ENCODE results near the gene EEFSEC. TPM values are rescaled to one million over a fixed set of nuclear protein-coding genes. Genes with fewer than 3 reads are reported as not detected.
A peak's percentile ranks its signal among the peaks of the same experiment; 100 is the strongest.

The EEFSEC gene
- total and polyA plus RNA-seq, 2 experiments from 2014 or later, result 4.9 to 18.7 TPM

DNA sequence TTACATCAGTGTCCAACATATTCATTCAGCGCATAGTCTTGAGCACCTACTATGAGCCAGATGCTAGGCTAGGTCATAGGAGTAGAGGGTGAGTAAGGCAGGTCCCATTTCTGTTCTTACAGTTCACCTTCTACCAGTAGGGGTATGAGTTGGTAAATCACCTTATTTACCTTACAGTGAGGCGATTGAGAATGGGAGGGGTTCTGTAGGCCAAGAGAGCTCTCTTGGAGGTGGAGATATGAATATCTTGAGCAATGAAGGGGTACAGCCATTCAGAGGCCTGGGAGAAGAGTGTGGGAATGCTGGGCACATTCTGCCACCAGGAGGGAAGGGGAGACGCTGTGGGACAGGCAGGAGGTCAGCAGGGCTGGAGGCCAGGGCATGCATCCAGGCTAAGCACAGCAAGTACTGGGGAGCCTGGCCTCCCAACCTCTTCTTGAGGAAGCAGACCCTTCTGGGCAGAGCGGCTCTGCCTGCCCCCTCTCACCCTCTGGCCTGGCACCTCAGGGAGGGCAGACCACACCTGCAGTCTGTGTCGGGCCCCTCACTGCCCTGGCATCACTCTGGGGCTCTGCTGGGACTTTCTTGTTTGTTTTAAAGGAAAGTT is 123.4 kb downstream of the EEFSEC start:
- 92 to 98% methylated on average over 5 of the region's 5 CpGs for WGBS, 2 experiments (ENCODE audit: low coverage in 1 of 2, low lambda C conversion rate in 2 of 2, missing lambda C conversion rate in 2 of 2)
- TF ChIP-seq EZH2phosphoT487 (IDR thresholded peaks at IDR 0.05; ENCODE audit: insufficient read depth, low read depth) (no peak), EZH2 (IDR thresholded peaks at IDR 0.05; ENCODE audit: insufficient read depth, poor library complexity, severe bottlenecking) (no peak)
- Histone ChIP-seq H3K9ac (no peak overlapping the region), H2AFZ (no peak overlapping the region), H3K4me1 (ENCODE audit: insufficient read depth) (peaks cover 20% of the 10 kb centered on the region), H3K9me3 (ENCODE audit: low read depth) (no peaks in the 10 kb centered on the region), H3K9me2 (ENCODE audit: insufficient read depth) (no peaks in the 10 kb centered on the region), H3K79me2 (ENCODE audit: insufficient read depth) (no peaks in the 10 kb centered on the region), H3F3A (ENCODE audit: insufficient read depth) (0 out of 2 replicates have a peak, but pooled peaks cover 7% of the 10 kb centered on the region), H3K36me3 (ENCODE audit: low read depth) (no peaks in the 10 kb centered on the region), H3K4me3 (no peak overlapping the region), H4K20me1 (ENCODE audit: insufficient read depth) (no peaks in the 10 kb centered on the region), H3K27me3 (replicated peaks; ENCODE audit: insufficient read depth) (no peaks in the 10 kb centered on the region), H3K27ac (no peak overlapping the region), H3K4me2 (ENCODE audit: unreplicated experiment) (no peak overlapping the region)
- in situ Hi-C loops (cut with MboI), result no loop called here
- DNase-seq, result no peak

DNA sequence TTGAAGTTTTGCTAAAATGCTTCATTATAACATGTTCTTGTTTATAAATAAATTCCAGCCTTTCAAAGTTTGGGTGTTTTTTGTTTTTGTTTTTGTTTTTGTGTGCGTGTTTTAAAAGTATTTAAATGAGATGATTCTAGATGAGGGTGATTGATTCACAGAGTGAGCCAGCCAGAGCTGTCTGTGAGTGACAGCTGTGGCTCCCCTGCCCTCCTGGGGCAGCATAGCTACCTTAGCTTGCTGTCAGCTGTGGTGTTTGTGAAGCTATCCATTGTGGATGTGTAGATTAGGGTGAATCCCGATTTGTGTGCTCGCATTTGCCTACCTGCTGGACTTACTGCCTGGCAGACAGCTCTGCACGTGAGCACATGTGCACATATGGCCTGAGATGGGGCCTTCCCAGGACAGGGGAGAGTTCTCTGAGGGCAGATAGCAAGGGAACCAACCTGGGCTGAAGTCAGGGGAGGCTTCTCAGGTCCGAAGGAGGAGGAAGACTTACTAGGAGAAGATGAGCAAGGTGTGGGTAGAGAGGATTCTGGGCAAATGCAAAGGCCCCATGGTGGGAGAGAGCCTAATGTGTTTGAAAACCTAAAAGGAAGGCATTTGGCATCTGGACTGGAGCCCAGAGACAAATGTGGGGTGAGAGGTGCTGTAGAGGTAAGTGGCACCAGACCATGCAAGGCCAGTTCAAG is 124.2 kb downstream of the EEFSEC start:
- TF ChIP-seq EZH2phosphoT487 (IDR thresholded peaks at IDR 0.05; ENCODE audit: insufficient read depth, low read depth), result no peak
- TF ChIP-seq EZH2 (IDR thresholded peaks at IDR 0.05; ENCODE audit: insufficient read depth, poor library complexity, severe bottlenecking), result no peak
- Histone ChIP-seq H3K4me3 (no peak overlapping the region), H3K4me2 (ENCODE audit: unreplicated experiment) (no peak overlapping the region), H3K9me2 (ENCODE audit: insufficient read depth) (no peaks in the 10 kb centered on the region), H3K4me1 (ENCODE audit: insufficient read depth) (peaks cover 25% of the 10 kb centered on the region), H3K9ac (no peak overlapping the region), H3K79me2 (ENCODE audit: insufficient read depth) (no peaks in the 10 kb centered on the region), H3K9me3 (ENCODE audit: low read depth) (no peaks in the 10 kb centered on the region), H2AFZ (no peak overlapping the region), H3K27ac (no peak overlapping the region), H3F3A (ENCODE audit: insufficient read depth) (0 out of 2 replicates have a peak, but pooled peaks cover 7% of the 10 kb centered on the region), H3K36me3 (ENCODE audit: low read depth) (no peaks in the 10 kb centered on the region), H3K27me3 (replicated peaks; ENCODE audit: insufficient read depth) (no peaks in the 10 kb centered on the region), H4K20me1 (ENCODE audit: insufficient read depth) (no peaks in the 10 kb centered on the region)
- DNase-seq, result no peak
- 100% methylated on average over 5 of the region's 5 CpGs for WGBS, 2 experiments (ENCODE audit: low coverage in 1 of 2, low lambda C conversion rate in 2 of 2, missing lambda C conversion rate in 2 of 2)
- in situ Hi-C loops (cut with MboI), result no loop called here

DNA sequence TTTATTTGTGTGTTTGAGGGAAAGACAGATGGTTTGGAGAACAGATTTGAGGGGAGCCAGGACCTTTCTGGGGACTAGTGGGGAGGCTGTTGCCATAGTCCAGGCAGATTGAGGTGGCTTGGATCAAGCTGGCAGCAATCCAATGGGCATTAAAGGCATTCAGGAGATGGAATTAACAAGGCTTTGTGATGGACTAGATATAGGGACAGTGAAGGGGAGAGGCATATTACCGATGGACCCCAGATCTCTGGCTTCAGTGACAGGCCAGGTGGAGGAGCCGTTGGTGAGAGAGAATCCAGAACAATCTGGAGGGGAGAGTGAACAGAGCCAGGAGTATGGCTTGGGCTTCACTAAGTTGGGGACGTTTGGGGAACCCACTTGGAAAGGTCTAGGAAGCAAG is 124.8 kb downstream of the EEFSEC start:
- H3K9me3 ChIP-seq (ENCODE audit: low read depth), result no peaks in the 10 kb centered on the region
- no peak overlapping the region for H2AFZ ChIP-seq
- no peak overlapping the region for H3K4me2 ChIP-seq (ENCODE audit: unreplicated experiment)
- H3K9me2 ChIP-seq (ENCODE audit: insufficient read depth), result no peaks in the 10 kb centered on the region
- TF ChIP-seq EZH2 (IDR thresholded peaks at IDR 0.05; ENCODE audit: insufficient read depth, poor library complexity, severe bottlenecking) (no peak), EZH2phosphoT487 (IDR thresholded peaks at IDR 0.05; ENCODE audit: insufficient read depth, low read depth) (no peak)
- WGBS, 2 experiments (ENCODE audit: low coverage in 1 of 2, low lambda C conversion rate in 2 of 2, missing lambda C conversion rate in 2 of 2), result 69 to 71% methylated on average over 3 of the region's 3 CpGs
- H3K27ac ChIP-seq, result no peak overlapping the region
- H3K4me3 ChIP-seq, result no peak overlapping the region
- in situ Hi-C loops (cut with MboI), result no loop called here
- no peak for DNase-seq
- no peaks in the 10 kb centered on the region for H3K36me3 ChIP-seq (ENCODE audit: low read depth)
- peaks cover 31% of the 10 kb centered on the region for H3K4me1 ChIP-seq (ENCODE audit: insufficient read depth)
- no peak overlapping the region for H3K9ac ChIP-seq
- H3K27me3 ChIP-seq (replicated peaks; ENCODE audit: insufficient read depth), result no peaks in the 10 kb centered on the region
- no peaks in the 10 kb centered on the region for H3K79me2 ChIP-seq (ENCODE audit: insufficient read depth)
- H3F3A ChIP-seq (ENCODE audit: insufficient read depth), result 0 out of 2 replicates have a peak, but pooled peaks cover 7% of the 10 kb centered on the region
- H4K20me1 ChIP-seq (ENCODE audit: insufficient read depth), result no peaks in the 10 kb centered on the region

DNA sequence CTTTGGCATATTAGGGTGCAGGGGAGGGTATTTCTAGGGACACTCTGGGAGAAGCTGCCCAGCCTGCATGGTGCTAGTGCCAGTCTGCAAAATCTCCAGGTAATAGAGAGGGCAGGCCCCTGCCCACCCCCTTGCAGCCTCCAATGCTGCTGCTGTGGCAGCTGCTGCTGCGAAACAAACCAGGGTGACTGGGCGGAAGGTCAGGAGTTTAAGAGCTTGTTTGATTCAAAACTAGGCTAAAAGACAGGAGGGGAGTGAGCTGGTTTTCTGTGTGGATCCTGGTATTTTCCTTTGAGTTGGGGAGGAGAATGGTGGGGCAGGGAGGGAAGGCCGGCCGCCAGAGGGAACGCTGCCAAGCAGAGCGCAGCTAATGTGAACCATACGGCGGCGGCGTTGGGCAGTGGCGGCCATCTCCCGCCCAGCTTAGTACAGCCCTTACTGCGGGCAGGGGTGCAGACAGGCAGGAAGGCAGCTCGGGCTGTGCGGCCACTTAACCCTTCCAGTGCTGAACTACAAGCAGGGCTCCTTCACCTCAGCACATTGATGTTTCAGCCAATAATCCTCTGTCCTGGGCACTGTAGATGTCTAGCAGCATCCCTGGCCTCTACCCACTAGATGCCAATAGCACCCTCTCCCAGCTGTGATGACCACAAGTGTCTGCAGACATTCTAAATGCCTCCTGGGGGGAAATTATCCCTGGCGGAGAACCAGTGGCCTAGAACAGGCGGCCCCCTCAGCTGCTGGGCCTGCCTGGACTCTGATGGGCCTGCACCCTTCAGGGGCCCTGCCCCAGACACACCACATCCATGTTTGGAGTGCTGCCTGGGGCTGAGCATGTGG is 125.7 kb downstream of the EEFSEC start:
- H3K4me2 ChIP-seq (ENCODE audit: unreplicated experiment), result peak overlapping the region; percentile 39
- in situ Hi-C loops (cut with MboI), result no loop called here
- WGBS, 2 experiments (ENCODE audit: low coverage in 1 of 2, low lambda C conversion rate in 2 of 2, missing lambda C conversion rate in 2 of 2), result 7 to 13% methylated on average over 17 of the region's 17 CpGs
- no peaks in the 10 kb centered on the region for H3K9me2 ChIP-seq (ENCODE audit: insufficient read depth)
- TF ChIP-seq EZH2phosphoT487 (IDR thresholded peaks at IDR 0.05; ENCODE audit: insufficient read depth, low read depth), result no peak
- TF ChIP-seq EZH2 (IDR thresholded peaks at IDR 0.05; ENCODE audit: insufficient read depth, poor library complexity, severe bottlenecking), result no peak
- 0 out of 2 replicates have a peak overlapping the region, but pooled peaks have one; percentile 3 for H3K4me3 ChIP-seq
- peak; percentile 84 for DNase-seq
- no peaks in the 10 kb centered on the region for H4K20me1 ChIP-seq (ENCODE audit: insufficient read depth)
- peak overlapping the region; percentile 22; the same call in 1 of the 2 replicates for H3K9ac ChIP-seq
- H3K36me3 ChIP-seq (ENCODE audit: low read depth), result no peaks in the 10 kb centered on the region
- H3K27me3 ChIP-seq (replicated peaks; ENCODE audit: insufficient read depth), result no peaks in the 10 kb centered on the region
- no peaks in the 10 kb centered on the region for H3K9me3 ChIP-seq (ENCODE audit: low read depth)
- H3K79me2 ChIP-seq (ENCODE audit: insufficient read depth), result no peaks in the 10 kb centered on the region
- peak overlapping the region; percentile 37 for H2AFZ ChIP-seq
- H3K4me1 ChIP-seq (ENCODE audit: insufficient read depth), result peaks cover 31% of the 10 kb centered on the region
- peak overlapping the region; percentile 17 for H3K27ac ChIP-seq
- H3F3A ChIP-seq (ENCODE audit: insufficient read depth), result 0 out of 2 replicates have a peak, but pooled peaks cover 7% of the 10 kb centered on the region

Data from GM23248 (cell line).